Measurements from ENCODE around the gene RTP5.

GRCh38 chr2:241837197-241837965 is 32.1 kb upstream of the RTP5 start:
- TF ChIP-seq CTCF (IDR thresholded peaks at IDR 0.05 in 8 of 11, conservative IDR thresholded peaks at IDR 0.05 in 3 of 11), result no peak
- no peak for TF ChIP-seq POLR2AphosphoS5 (IDR thresholded peaks at IDR 0.05)
- TF ChIP-seq POLR2A (IDR thresholded peaks at IDR 0.05), result no peak
